GM10248 (cell line): ENCODE data around the gene LCMT1.

Source experiments
- CTCF ChIA-PET: fragments of 300-600 bp; sonication (Branson Sonifier 250); formaldehyde crosslinking; extraction: SDS; loops from one replicate; lab custom pipeline; 2021; ENCODE audit warnings: antibody characterized with exemption; lab: Yijun Ruan, JAX
- POLR2A ChIA-PET: fragments of 350-650 bp; sonication (Branson Sonifier 250); formaldehyde crosslinking; extraction: SDS; loops from one replicate; lab custom pipeline; 2020; ENCODE audit warnings: antibody characterized with exemption; lab: Yijun Ruan, JAX
- DNase-seq: peaks from one replicate; pipeline ENCODE4 v3.0.0; 2012; ENCODE audit errors: extremely low spot score
- CTCF ChIP-seq: IDR thresholded peaks from 2 replicates; pipeline ENCODE4 v1.5.1; 2012; ENCODE audit warnings: mild to moderate bottlenecking, low read depth; ENCODE audit errors: extremely low read depth, missing control alignments, control extremely low read depth

The LCMT1 gene

GRCh38 chr16:25080420-25081131, 31.0 kb upstream of the LCMT1 start:
- CTCF ChIA-PET, result interaction anchor here (0.9 to 1.2 kb wide), 3 partner anchors 11 to 17 kb away, joined by 3 read pairs; no protein-coding TSS in a partner anchor
- TF ChIP-seq CTCF, result no peak
- DNase-seq, result no peak
- POLR2A ChIA-PET, result no interaction called here

- no peak for TF ChIP-seq CTCF
- POLR2A ChIA-PET, result interaction anchor here (0.6 kb wide), 1 partner anchor 9 kb away, joined by 3 read pairs; no protein-coding TSS in a partner anchor
- CTCF ChIA-PET, result no interaction called here
Measured at GRCh38 chr16:25081702-25082101, 29.8 kb upstream of the LCMT1 start.

GRCh38 chr16:25083065-25083464, 28.5 kb upstream of the LCMT1 start:
- no peak for TF ChIP-seq CTCF
- CTCF ChIA-PET, result no interaction called here
- POLR2A ChIA-PET, result no interaction called here

More at GRCh38 chr16:25081702-25082101, 29.8 kb upstream of the LCMT1 start:
- no peak for DNase-seq

GRCh38 chr16:25083701-25084100, 27.8 kb upstream of the LCMT1 start:
- ChIA-PET POLR2A (no interaction called here), CTCF (no interaction called here)
- no peak for TF ChIP-seq CTCF
- no peak for DNase-seq

More at GRCh38 chr16:25083065-25083464, 28.5 kb upstream of the LCMT1 start:
- no peak for DNase-seq

- POLR2A ChIA-PET, result no interaction called here
- no peak for TF ChIP-seq CTCF
- CTCF ChIA-PET, result interaction anchor here (1.2 to 1.3 kb wide), 2 partner anchors 14 to 34 kb away, joined by 3 to 4 read pairs; no protein-coding TSS in a partner anchor
- DNase-seq, result no peak
Measured at GRCh38 chr16:25084797-25085196, 26.7 kb upstream of the LCMT1 start.

GRCh38 chr16:25087761-25088160, 23.8 kb upstream of the LCMT1 start:
- ChIA-PET POLR2A (no interaction called here), CTCF (no interaction called here)
- no peak for DNase-seq
- TF ChIP-seq CTCF, result no peak
